SIG-M5 (cell line): ENCODE data around the gene ARID5B.

Experiments
- DNase-seq: peaks from one replicate; lab custom pipeline; 2025; lab: John Stamatoyannopoulos, UW

The ARID5B gene

GRCh38 chr10:61937631-61938351 is 36.3 kb downstream of the ARID5B start:
- no peak for DNase-seq

GRCh38 chr10:61939902-61940301 is 38.4 kb downstream of the ARID5B start:
- no peak for DNase-seq

- no peak for DNase-seq
Observed at GRCh38 chr10:61941202-61941681, 39.7 kb downstream of the ARID5B start.

GRCh38 chr10:61942604-61943461 is 41.3 kb downstream of the ARID5B start:
- no peak for DNase-seq

- no peak for DNase-seq
Observed at GRCh38 chr10:61943674-61944378, 42.3 kb downstream of the ARID5B start.

GRCh38 chr10:61944410-61945147 is 43.1 kb downstream of the ARID5B start:
- no peak for DNase-seq

- DNase-seq: no peak
Observed at GRCh38 chr10:61949687-61950086, 48.2 kb downstream of the ARID5B start.

- no peak for DNase-seq
Observed at GRCh38 chr10:61950449-61951143, 49.1 kb downstream of the ARID5B start.

GRCh38 chr10:61951144-61951483 is 49.6 kb downstream of the ARID5B start:
- DNase-seq: no peak

GRCh38 chr10:61952028-61952674 is 50.7 kb downstream of the ARID5B start:
- DNase-seq: no peak

- no peak for DNase-seq
Observed at GRCh38 chr10:61953183-61953582, 51.7 kb downstream of the ARID5B start.

- no peak for DNase-seq
Observed at GRCh38 chr10:61957806-61958205, 56.3 kb downstream of the ARID5B start.

- no peak for DNase-seq
Observed at GRCh38 chr10:61958311-61958710, 56.8 kb downstream of the ARID5B start.

GRCh38 chr10:61958805-61959204 is 57.3 kb downstream of the ARID5B start:
- no peak for DNase-seq

- DNase-seq: no peak
Observed at GRCh38 chr10:61959814-61960213, 58.3 kb downstream of the ARID5B start.

GRCh38 chr10:61960396-61961120 is 59.1 kb downstream of the ARID5B start:
- no peak for DNase-seq

GRCh38 chr10:61961278-61961677 is 59.8 kb downstream of the ARID5B start:
- DNase-seq: no peak

GRCh38 chr10:61962971-61963370 is 61.5 kb downstream of the ARID5B start:
- DNase-seq: no peak

GRCh38 chr10:61963669-61964058 is 62.2 kb downstream of the ARID5B start:
- DNase-seq: no peak

GRCh38 chr10:61964059-61964709 is 62.7 kb downstream of the ARID5B start:
- DNase-seq: no peak
